Peyer's patch (tissue), 4 donors: ENCODE measurements around the gene GMCL2.

Experiments used
- POLR2A ChIP-seq, 2 donors: fragments of 450-650 bp; IDR thresholded peaks; one replicate each; pipeline ENCODE4 v1.5.1; 2017; ENCODE audit warnings: antibody characterized with exemption in 2 of 2, mild to moderate bottlenecking in 2 of 2, moderate library complexity in 2 of 2
- TF ChIP-seq, protein P1 (sequence below), 6 experiments: fragments of 450-650 bp in 4 of 6; fragments of 200-600 bp in 2 of 6; sonication (generic) in 1 of 6; IDR thresholded peaks; one replicate each; pipeline ENCODE4 v1.5.1; 2017 to 2019; ENCODE audit warnings: antibody characterized with exemption in 6 of 6, mild to moderate bottlenecking in 3 of 6, moderate library complexity in 1 of 6

DNA sequence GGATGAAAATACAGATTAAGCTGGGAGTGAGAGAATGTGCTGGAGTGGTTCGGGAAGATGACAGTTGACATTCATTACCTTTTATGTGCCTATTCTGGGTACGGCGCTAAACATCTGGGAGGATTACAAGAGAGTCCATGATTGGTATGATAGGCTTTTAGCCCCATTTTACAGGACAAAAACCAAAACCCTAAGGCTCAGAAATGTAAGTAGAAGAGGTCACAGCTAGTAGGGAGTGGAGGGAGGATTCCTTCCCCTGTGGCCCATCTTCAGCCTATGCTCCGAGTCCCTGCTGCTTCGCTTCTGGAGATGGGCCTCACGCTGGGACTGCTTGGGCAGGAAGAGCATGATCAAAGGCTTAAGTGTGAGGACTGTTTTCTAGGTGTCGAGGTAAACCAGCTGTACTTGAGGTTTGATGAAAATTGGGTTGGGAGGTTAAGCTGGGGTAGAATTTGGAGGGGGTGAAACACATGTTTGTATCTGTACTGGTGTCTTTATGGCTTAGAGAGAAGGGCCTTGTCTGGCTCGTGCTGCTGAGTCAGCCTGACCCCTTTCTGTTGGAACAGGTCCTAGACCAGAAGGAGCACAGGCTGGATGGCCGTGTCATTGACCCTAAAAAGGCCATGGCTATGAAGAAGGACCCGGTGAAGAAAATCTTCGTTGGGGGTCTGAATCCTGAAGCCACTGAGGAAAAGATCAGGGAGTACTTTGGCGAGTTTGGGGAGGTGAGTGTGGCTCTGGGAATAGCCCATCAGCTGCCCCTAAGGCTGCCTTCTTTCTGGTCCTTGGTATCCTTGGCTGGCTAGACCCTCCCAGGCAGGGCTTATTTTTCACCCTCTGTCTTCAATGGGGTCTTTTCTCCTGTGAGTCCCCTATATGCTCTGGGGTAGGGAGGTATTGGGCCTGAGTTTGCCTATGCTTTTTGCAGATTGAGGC is 19.3 kb upstream of the GMCL2 start:
- TF ChIP-seq, protein P1, sequence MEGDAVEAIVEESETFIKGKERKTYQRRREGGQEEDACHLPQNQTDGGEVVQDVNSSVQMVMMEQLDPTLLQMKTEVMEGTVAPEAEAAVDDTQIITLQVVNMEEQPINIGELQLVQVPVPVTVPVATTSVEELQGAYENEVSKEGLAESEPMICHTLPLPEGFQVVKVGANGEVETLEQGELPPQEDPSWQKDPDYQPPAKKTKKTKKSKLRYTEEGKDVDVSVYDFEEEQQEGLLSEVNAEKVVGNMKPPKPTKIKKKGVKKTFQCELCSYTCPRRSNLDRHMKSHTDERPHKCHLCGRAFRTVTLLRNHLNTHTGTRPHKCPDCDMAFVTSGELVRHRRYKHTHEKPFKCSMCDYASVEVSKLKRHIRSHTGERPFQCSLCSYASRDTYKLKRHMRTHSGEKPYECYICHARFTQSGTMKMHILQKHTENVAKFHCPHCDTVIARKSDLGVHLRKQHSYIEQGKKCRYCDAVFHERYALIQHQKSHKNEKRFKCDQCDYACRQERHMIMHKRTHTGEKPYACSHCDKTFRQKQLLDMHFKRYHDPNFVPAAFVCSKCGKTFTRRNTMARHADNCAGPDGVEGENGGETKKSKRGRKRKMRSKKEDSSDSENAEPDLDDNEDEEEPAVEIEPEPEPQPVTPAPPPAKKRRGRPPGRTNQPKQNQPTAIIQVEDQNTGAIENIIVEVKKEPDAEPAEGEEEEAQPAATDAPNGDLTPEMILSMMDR (IDR thresholded peaks at IDR 0.05): no peak
- TF ChIP-seq POLR2A (IDR thresholded peaks at IDR 0.05): no peak
